Adrenal gland (tissue), 5 donors: ENCODE measurements around the gene GABPA.

Experiments
- POLR2A ChIP-seq, 2 donors: fragments of 450-650 bp; IDR thresholded peaks; one replicate each; pipeline ENCODE4 v1.6.1; 2017; ENCODE audit warnings: antibody characterized with exemption in 2 of 2, mild to moderate bottlenecking in 2 of 2, moderate library complexity in 1 of 2
- TF ChIP-seq, protein P1 (sequence below), 6 experiments: fragments of 450-650 bp in 4 of 6; fragments of 200-600 bp in 2 of 6; sonication (generic) in 1 of 6; IDR thresholded peaks; 1 replicate in 5 of 6; 2 replicates in 1 of 6; pipeline versions ENCODE4 v1.5.1 to v1.8.0; 2016 to 2021; ENCODE audit warnings: antibody characterized with exemption in 6 of 6, mild to moderate bottlenecking in 2 of 6, moderate library complexity in 1 of 6
- donor health status: DM: no; HTN: no; CAD: no.

DNA sequence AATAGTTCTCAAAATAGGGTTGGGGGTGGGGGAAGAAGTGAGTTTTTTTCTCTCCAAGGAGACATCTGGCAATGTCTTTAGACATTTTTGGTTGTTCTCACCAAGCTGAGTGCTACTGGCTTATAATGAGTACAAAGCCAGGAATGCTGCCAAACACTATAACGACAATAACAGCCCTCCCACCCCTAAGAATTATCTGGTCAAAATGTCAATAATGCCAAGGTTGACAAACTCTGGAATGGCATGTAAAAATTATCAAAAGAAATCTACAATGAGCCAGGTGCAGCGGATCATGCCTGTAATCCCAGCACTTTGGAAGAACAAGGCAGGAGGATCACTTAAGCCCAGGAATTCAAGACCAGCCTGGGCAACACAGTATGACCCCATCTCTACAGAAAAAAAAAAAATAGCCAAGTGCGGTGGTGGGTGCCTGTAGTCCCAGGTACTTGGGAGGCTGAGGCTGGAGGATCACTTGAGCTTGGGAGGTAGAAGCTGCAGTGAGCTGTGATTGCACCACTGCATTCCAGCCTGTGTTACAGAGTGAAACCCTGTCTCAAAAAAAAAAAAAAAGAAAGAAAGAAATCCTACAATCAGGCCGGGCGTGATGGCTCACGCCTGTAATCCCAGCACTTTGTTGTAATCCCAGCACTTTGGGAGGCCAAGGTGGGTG, 2.5 kb upstream of the GABPA start:
- TF ChIP-seq POLR2A (IDR thresholded peaks at IDR 0.05), result no peak
- TF ChIP-seq, protein P1, sequence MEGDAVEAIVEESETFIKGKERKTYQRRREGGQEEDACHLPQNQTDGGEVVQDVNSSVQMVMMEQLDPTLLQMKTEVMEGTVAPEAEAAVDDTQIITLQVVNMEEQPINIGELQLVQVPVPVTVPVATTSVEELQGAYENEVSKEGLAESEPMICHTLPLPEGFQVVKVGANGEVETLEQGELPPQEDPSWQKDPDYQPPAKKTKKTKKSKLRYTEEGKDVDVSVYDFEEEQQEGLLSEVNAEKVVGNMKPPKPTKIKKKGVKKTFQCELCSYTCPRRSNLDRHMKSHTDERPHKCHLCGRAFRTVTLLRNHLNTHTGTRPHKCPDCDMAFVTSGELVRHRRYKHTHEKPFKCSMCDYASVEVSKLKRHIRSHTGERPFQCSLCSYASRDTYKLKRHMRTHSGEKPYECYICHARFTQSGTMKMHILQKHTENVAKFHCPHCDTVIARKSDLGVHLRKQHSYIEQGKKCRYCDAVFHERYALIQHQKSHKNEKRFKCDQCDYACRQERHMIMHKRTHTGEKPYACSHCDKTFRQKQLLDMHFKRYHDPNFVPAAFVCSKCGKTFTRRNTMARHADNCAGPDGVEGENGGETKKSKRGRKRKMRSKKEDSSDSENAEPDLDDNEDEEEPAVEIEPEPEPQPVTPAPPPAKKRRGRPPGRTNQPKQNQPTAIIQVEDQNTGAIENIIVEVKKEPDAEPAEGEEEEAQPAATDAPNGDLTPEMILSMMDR (IDR thresholded peaks at IDR 0.05), result no peak
